ENCODE data around the gene STAC3. TPM values are rescaled to one million over a fixed set of nuclear protein-coding genes. Genes with fewer than 3 reads are reported as not detected.

The STAC3 gene
- total RNA-seq, 1 experiment from 2014 or later, result 2.8 TPM

- Histone ChIP-seq H3K18ac (ENCODE audit: insufficient read length, low read depth, low read length) (no peak overlapping the region), H3K23me2 (ENCODE audit: insufficient read length, low read depth, low read length, poor library complexity, severe bottlenecking) (no peaks in the 10 kb centered on the region), H3K4me2 (ENCODE audit: insufficient read depth, insufficient read length, low read length) (no peak overlapping the region), H4K91ac (ENCODE audit: insufficient read length, low read depth, low read length) (no peak overlapping the region), H3K79me1 (ENCODE audit: insufficient read depth, low read depth, low read length, poor library complexity, severe bottlenecking) (no peaks in the 10 kb centered on the region), H3K4me1 (ENCODE audit: insufficient read depth, low read length) (no peaks in the 10 kb centered on the region), H2AFZ (ENCODE audit: low read length) (no peak overlapping the region), H3K56ac (ENCODE audit: insufficient read length, low read depth, low read length) (no peak overlapping the region), H3K27me3 (ENCODE audit: insufficient read depth, low read length) (no peaks in the 10 kb centered on the region), H3K27ac (ENCODE audit: insufficient read length, low read depth, low read length) (no peak overlapping the region), H3K9ac (ENCODE audit: extremely low read depth, insufficient read length, low read length) (no peak overlapping the region), H4K8ac (replicated peaks; ENCODE audit: insufficient read length, low read depth, low read length) (no peak overlapping the region), H2BK15ac (ENCODE audit: low read depth, low read length) (no peak overlapping the region), H3K23ac (ENCODE audit: insufficient read length, low read depth, low read length) (no peak overlapping the region), H4K5ac (ENCODE audit: insufficient read length, low read depth, low read length) (no peak overlapping the region), H2BK12ac (ENCODE audit: insufficient read length, low read depth, low read length) (no peak overlapping the region), H2AK5ac (ENCODE audit: insufficient read length, low read length) (no peak overlapping the region), H3K4ac (ENCODE audit: low read depth, low read length) (no peak overlapping the region), H3K9me3 (ENCODE audit: control insufficient read depth, low read depth, low read length) (no peaks in the 10 kb centered on the region), H3T11ph (ENCODE audit: low read length) (no peak overlapping the region), H2BK20ac (ENCODE audit: low read depth, low read length, poor library complexity, severe bottlenecking) (no peak overlapping the region), H3K79me2 (ENCODE audit: insufficient read depth, low read length) (no peaks in the 10 kb centered on the region), H2BK120ac (ENCODE audit: low read depth, low read length, poor library complexity, severe bottlenecking) (no peak overlapping the region), H4K20me1 (ENCODE audit: control insufficient read depth, insufficient read depth, insufficient read length) (no peaks in the 10 kb centered on the region), H2BK5ac (ENCODE audit: insufficient read length, low read length) (no peak overlapping the region), H3K14ac (ENCODE audit: insufficient read depth, low read length) (no peak overlapping the region)
- Mint-ChIP-seq H3K27ac (peak overlapping the region in 1 of 3 experiments; percentile 6; a peak in 1 of 7 replicates), H3K36me3 (ENCODE audit: insufficient read depth in 1 of 3, low read depth in 3 of 3) (peaks cover 5 to 56% (median 41%) of the 10 kb centered on the region in 3 experiments; a peak in 6 of 7 replicates), H3K4me1 (peaks cover 0 to 4% of the 10 kb centered on the region in 2 experiments; a peak in 1 of 4 replicates), H3K4me3 (no peak overlapping the region), H3K9me3 (no peaks in the 10 kb centered on the region), H3K27me3 (ENCODE audit: low read depth) (no peaks in the 10 kb centered on the region)
- no CpG with 5 or more reads among the region's 7 CpGs for WGBS (ENCODE audit: extremely low coverage, insufficient read length, low lambda C conversion rate)
- TF ChIP-seq CTCF (conservative IDR thresholded peaks at IDR 0.05), result no peak
- no peak for DNase-seq
These were observed 17.3 kb upstream of the STAC3 start for GRCh38 chr12:57268264-57268663.

Measured in H9 (cell line).